SIG-M5 treated with dmso at 0.1 percent for 504 hours (cell line): ENCODE data around the gene PLCL2.
A peak's percentile ranks its signal among the peaks of the same experiment; 100 is the strongest.

Source experiments
- DNase-seq: peaks from one replicate; lab custom pipeline; 2025; ENCODE audit not compliant: unreplicated experiment; lab: John Stamatoyannopoulos, UW

Gene PLCL2

GRCh38 chr3:16913264-16913580 is 28.5 kb downstream of the PLCL2 start:
- no peak for DNase-seq

- no peak for DNase-seq
Measured at GRCh38 chr3:16916840-16917239, 32.1 kb downstream of the PLCL2 start.

GRCh38 chr3:16917256-16917935 is 32.6 kb downstream of the PLCL2 start:
- no peak for DNase-seq

- DNase-seq: no peak
Measured at GRCh38 chr3:16917980-16918682, 33.4 kb downstream of the PLCL2 start.

- no peak for DNase-seq
Measured at GRCh38 chr3:16918683-16919025, 33.9 kb downstream of the PLCL2 start.

GRCh38 chr3:16923112-16923511 is 38.4 kb downstream of the PLCL2 start:
- DNase-seq: no peak

- DNase-seq: no peak
Measured at GRCh38 chr3:16927485-16927884, 42.7 kb downstream of the PLCL2 start.

GRCh38 chr3:16928386-16929132 is 43.8 kb downstream of the PLCL2 start:
- peak; percentile 35 for DNase-seq

GRCh38 chr3:16929311-16929710 is 44.6 kb downstream of the PLCL2 start:
- no peak for DNase-seq

- DNase-seq: no peak
Measured at GRCh38 chr3:16932877-16933276, 48.1 kb downstream of the PLCL2 start.

- DNase-seq: no peak
Measured at GRCh38 chr3:16935781-16936180, 51.0 kb downstream of the PLCL2 start.

GRCh38 chr3:16936233-16936632 is 51.5 kb downstream of the PLCL2 start:
- no peak for DNase-seq

- DNase-seq: no peak
Measured at GRCh38 chr3:16936676-16937230, 52.0 kb downstream of the PLCL2 start.

- DNase-seq: no peak
Measured at GRCh38 chr3:16937326-16937845, 52.6 kb downstream of the PLCL2 start.

- no peak for DNase-seq
Measured at GRCh38 chr3:16940769-16941700, 56.3 kb downstream of the PLCL2 start.

GRCh38 chr3:16942955-16943354 is 58.2 kb downstream of the PLCL2 start:
- no peak for DNase-seq

- no peak for DNase-seq
Measured at GRCh38 chr3:16943857-16944256, 59.1 kb downstream of the PLCL2 start.

- no peak for DNase-seq
Measured at GRCh38 chr3:16944356-16944755, 59.6 kb downstream of the PLCL2 start.

- no peak for DNase-seq
Measured at GRCh38 chr3:16945330-16945729, 60.6 kb downstream of the PLCL2 start.

GRCh38 chr3:16950282-16950681 is 65.5 kb downstream of the PLCL2 start:
- no peak for DNase-seq

- DNase-seq: no peak
Measured at GRCh38 chr3:16950845-16951244, 66.1 kb downstream of the PLCL2 start.
